H9 (cell line): ENCODE results near the gene TLN1. TPM values are rescaled to one million over a fixed set of nuclear protein-coding genes. Genes with fewer than 3 reads are reported as not detected.

Experiments used
- DNase-seq: peaks from one replicate; pipeline ENCODE4 v3.0.0-alpha.2; 2017
- H2AFZ ChIP-seq: one replicate; pipeline ENCODE4 v1.6.1; 2013; ENCODE audit warnings: mild to moderate bottlenecking, low read length, control low read depth, moderate library complexity
- H2AK5ac ChIP-seq: 2 replicates; pipeline ENCODE4 v1.6.1; 2013; ENCODE audit warnings: low read length, control low read depth, mixed read lengths; ENCODE audit not compliant: insufficient read length
- H2BK120ac ChIP-seq: one replicate; pipeline ENCODE4 v1.6.1; 2013; ENCODE audit warnings: low read depth, mild to moderate bottlenecking, low read length, control low read depth, inconsistent platforms; ENCODE audit not compliant: poor library complexity, severe bottlenecking
- H2BK12ac ChIP-seq: 2 replicates; pipeline ENCODE4 v1.6.1; 2013; ENCODE audit warnings: low read length, control low read depth, mixed read lengths, low read depth; ENCODE audit not compliant: insufficient read length
- H2BK15ac ChIP-seq: 2 replicates; pipeline ENCODE4 v1.6.1; 2013; ENCODE audit warnings: low read depth, low read length, control low read depth
- H2BK20ac ChIP-seq: one replicate; pipeline ENCODE4 v1.6.1; 2013; ENCODE audit warnings: low read depth, mild to moderate bottlenecking, low read length, control low read depth, inconsistent platforms; ENCODE audit not compliant: poor library complexity, severe bottlenecking
- H2BK5ac ChIP-seq: 2 replicates; pipeline ENCODE4 v1.6.1; 2013; ENCODE audit warnings: low read length, control low read depth, mixed read lengths; ENCODE audit not compliant: insufficient read length
- H3K14ac ChIP-seq: 2 replicates; pipeline ENCODE4 v1.6.1; 2013; ENCODE audit warnings: low read length, control low read depth; ENCODE audit not compliant: insufficient read depth
- H3K18ac ChIP-seq: 2 replicates; pipeline ENCODE4 v1.6.1; 2013; ENCODE audit warnings: low read depth, mild to moderate bottlenecking, mixed read lengths, low read length, control low read depth; ENCODE audit not compliant: insufficient read length
- H3K23ac ChIP-seq: 2 replicates; pipeline ENCODE4 v1.6.1; 2013; ENCODE audit warnings: low read length, control low read depth, mixed read lengths, low read depth; ENCODE audit not compliant: insufficient read length
- H3K23me2 ChIP-seq: 2 replicates; pipeline ENCODE4 v1.6.1; 2013; ENCODE audit warnings: low read depth, mild to moderate bottlenecking, mixed read lengths, low read length, control low read depth; ENCODE audit not compliant: insufficient read length, poor library complexity, severe bottlenecking
- H3K27ac ChIP-seq: 2 replicates; pipeline ENCODE4 v1.5.1; 2013; ENCODE audit warnings: low read length, control low read depth, mixed read lengths, low read depth; ENCODE audit not compliant: insufficient read length
- H3K27me3 ChIP-seq: 2 replicates; pipeline ENCODE4 v1.6.1; 2013; ENCODE audit warnings: low read length, control low read depth, inconsistent platforms; ENCODE audit not compliant: insufficient read depth
- H3K4ac ChIP-seq: 2 replicates; pipeline ENCODE4 v1.6.1; 2013; ENCODE audit warnings: low read depth, mild to moderate bottlenecking, control low read depth, inconsistent platforms, low read length, moderate library complexity
- H3K4me1 ChIP-seq: 2 replicates; pipeline ENCODE4 v1.6.1; 2013; ENCODE audit warnings: low read length, control low read depth, inconsistent platforms; ENCODE audit not compliant: insufficient read depth
- H3K4me2 ChIP-seq: 2 replicates; pipeline ENCODE4 v1.6.1; 2013; ENCODE audit warnings: low read length, control low read depth, mixed read lengths; ENCODE audit not compliant: insufficient read length, insufficient read depth
- H3K56ac ChIP-seq: 2 replicates; pipeline ENCODE4 v1.6.1; 2013; ENCODE audit warnings: low read depth, mild to moderate bottlenecking, mixed read lengths, low read length, control low read depth; ENCODE audit not compliant: insufficient read length
- H3K79me1 ChIP-seq: 2 replicates; pipeline ENCODE4 v1.6.1; 2013; ENCODE audit warnings: low read depth, mild to moderate bottlenecking, moderate library complexity, low read length, control low read depth, inconsistent platforms; ENCODE audit not compliant: insufficient read depth, poor library complexity, severe bottlenecking
- H3K79me2 ChIP-seq: 2 replicates; pipeline ENCODE4 v1.6.1; 2013; ENCODE audit warnings: low read length, control low read depth, inconsistent platforms; ENCODE audit not compliant: insufficient read depth
- H3K9ac ChIP-seq: 2 replicates; pipeline ENCODE4 v1.6.1; 2013; ENCODE audit warnings: low read length, control low read depth, mixed read lengths; ENCODE audit not compliant: insufficient read length; ENCODE audit errors: extremely low read depth
- H3K9me3 ChIP-seq: one replicate; pipeline ENCODE4 v1.6.1; 2013; ENCODE audit warnings: low read depth, low read length, inconsistent platforms; ENCODE audit not compliant: control insufficient read depth
- H3T11ph ChIP-seq: one replicate; pipeline ENCODE4 v1.6.1; 2013; ENCODE audit warnings: mild to moderate bottlenecking, low read length, control low read depth, inconsistent platforms
- H4K20me1 ChIP-seq: one replicate; pipeline ENCODE4 v1.6.1; 2013; ENCODE audit not compliant: control insufficient read depth, insufficient read length, insufficient read depth
- H4K5ac ChIP-seq: 2 replicates; pipeline ENCODE4 v1.6.1; 2013; ENCODE audit warnings: low read depth, mild to moderate bottlenecking, mixed read lengths, low read length, control low read depth; ENCODE audit not compliant: insufficient read length
- H4K8ac ChIP-seq: replicated peaks from 2 replicates; pipeline ENCODE4 v1.6.1; 2013; ENCODE audit warnings: low read length, control low read depth, mixed read lengths, low read depth; ENCODE audit not compliant: insufficient read length
- H4K91ac ChIP-seq: 2 replicates; pipeline ENCODE4 v1.6.1; 2013; ENCODE audit warnings: low read depth, mild to moderate bottlenecking, moderate library complexity, mixed read lengths, low read length, control low read depth; ENCODE audit not compliant: insufficient read length
- H3K27ac Mint-ChIP-seq, 3 experiments: 2 replicates in 2 of 3; 3 replicates in 1 of 3; pipeline ENCODE4 v1.8.0; 2020 to 2021; ENCODE audit warnings: mixed read lengths in 3 of 3, mild to moderate bottlenecking in 1 of 3, moderate library complexity in 1 of 3
- H3K27me3 Mint-ChIP-seq: 2 replicates; pipeline ENCODE4 v1.8.0; 2021; ENCODE audit warnings: low read depth, mild to moderate bottlenecking, moderate library complexity, mixed read lengths
- H3K36me3 Mint-ChIP-seq, 3 experiments: 2 replicates in 2 of 3; 3 replicates in 1 of 3; pipeline ENCODE4 v1.8.0; 2020 to 2021; ENCODE audit warnings: low read depth in 3 of 3, mixed read lengths in 3 of 3; ENCODE audit not compliant: insufficient read depth in 1 of 3
- H3K4me1 Mint-ChIP-seq, 2 experiments: 2 replicates each; pipeline ENCODE4 v1.8.0; 2020; ENCODE audit warnings: mixed read lengths in 2 of 2
- H3K4me3 Mint-ChIP-seq, 2 experiments: 2 replicates in 1 of 2; 3 replicates in 1 of 2; pipeline ENCODE4 v1.8.0; 2020 to 2021; ENCODE audit warnings: mild to moderate bottlenecking in 2 of 2, mixed read lengths in 2 of 2, moderate library complexity in 1 of 2
- H3K9me3 Mint-ChIP-seq, 2 experiments: 2 replicates in 1 of 2; 3 replicates in 1 of 2; pipeline ENCODE4 v1.8.0; 2020; ENCODE audit warnings: mild to moderate bottlenecking in 2 of 2, mixed read lengths in 2 of 2, moderate library complexity in 1 of 2
- CTCF ChIP-seq: fragments of 200-600 bp; sonication (generic); conservative IDR thresholded peaks from 3 replicates; pipeline ENCODE4 v1.8.0; 2021; ENCODE audit warnings: antibody characterized with exemption, mild to moderate bottlenecking
- WGBS: extraction: QIAGEN DNeasy Blood & Tissue Kit; methylation state at CpG from one replicate; pipeline ENCODE4 v1.1.7; 2013; ENCODE audit warnings: missing lambda C conversion rate, low lambda C conversion rate, mixed read lengths; ENCODE audit not compliant: insufficient read length; ENCODE audit errors: extremely low coverage; 5-methylcytosine and 5-hydroxymethylcytosine counted together
- total RNA-seq: library from RNA; stranded (reverse); gene quantifications from 2 replicates; pipeline ENCODE4 v1.2.1, GENCODE V29; 2021

Gene TLN1
- total RNA-seq, 1 experiment from 2014 or later, result 102 TPM

- Histone ChIP-seq H3K23ac (no peak overlapping the region), H3K79me2 (no peaks in the 10 kb centered on the region), H3K27ac (no peak overlapping the region), H2AK5ac (no peak overlapping the region), H2BK15ac (no peak overlapping the region), H3K4ac (no peak overlapping the region), H3K79me1 (no peaks in the 10 kb centered on the region), H3K27me3 (no peaks in the 10 kb centered on the region), H4K20me1 (no peaks in the 10 kb centered on the region), H2BK5ac (no peak overlapping the region), H3K9me3 (no peaks in the 10 kb centered on the region), H3T11ph (no peak overlapping the region), H2BK120ac (no peak overlapping the region), H3K18ac (no peak overlapping the region), H3K56ac (no peak overlapping the region), H4K91ac (no peak overlapping the region), H4K5ac (no peak overlapping the region), H3K9ac (no peak overlapping the region), H2AFZ (no peak overlapping the region), H3K4me1 (no peaks in the 10 kb centered on the region), H2BK20ac (no peak overlapping the region), H3K4me2 (no peak overlapping the region), H3K14ac (no peak overlapping the region), H2BK12ac (no peak overlapping the region), H4K8ac (no peak overlapping the region), H3K23me2 (no peaks in the 10 kb centered on the region)
- Mint-ChIP-seq H3K9me3 (no peaks in the 10 kb centered on the region), H3K36me3 (peaks cover 2 to 17% (median 5%) of the 10 kb centered on the region in 3 experiments; a peak in 6 of 7 replicates), H3K4me3 (no peak overlapping the region), H3K4me1 (no peaks in the 10 kb centered on the region; a peak in 1 of 4 replicates), H3K27ac (no peak overlapping the region), H3K27me3 (no peaks in the 10 kb centered on the region)
- no peak for DNase-seq
- WGBS, result no CpG with 5 or more reads among the region's 5 CpGs
- no peak for TF ChIP-seq CTCF
These were observed 33.8 kb downstream of the TLN1 start for GRCh38 chr9:35698231-35698630.
